Prostate gland (tissue), 2 donors: Measurements from ENCODE around the gene ZNF768. TPM values are rescaled to one million over a fixed set of nuclear protein-coding genes. Genes with fewer than 3 reads are reported as not detected.

Experiments
- DNase-seq: peaks from one replicate; pipeline ENCODE4 v3.0.0-alpha.2; 2019; ENCODE audit warnings: low spot score
- H3K27ac ChIP-seq, 2 donors: fragments of 200-600 bp; sonication (generic); 2 replicates each; pipeline ENCODE4 v1.5.1; 2017 to 2019
- H3K27me3 ChIP-seq: fragments of 200-600 bp; sonication (generic); replicated peaks from 2 replicates; pipeline ENCODE4 v1.5.1; 2019; ENCODE audit not compliant: insufficient read depth
- H3K36me3 ChIP-seq, 2 donors: fragments of 200-600 bp; sonication (generic); 1 replicate in 1 of 2; 2 replicates in 1 of 2; pipeline versions ENCODE4 v1.5.1 to v1.8.1; 2017 to 2019
- H3K4me1 ChIP-seq: fragments of 200-600 bp; sonication (generic); replicated peaks from 2 replicates; pipeline ENCODE4 v1.5.1; 2019
- H3K4me3 ChIP-seq, 2 donors: fragments of 200-600 bp; sonication (generic); 2 replicates each; pipeline ENCODE4 v1.5.1; 2017 to 2019
- H3K9me3 ChIP-seq: fragments of 200-600 bp; sonication (generic); 2 replicates; pipeline ENCODE4 v1.5.1; 2017
- CTCF ChIP-seq, 4 experiments: fragments of 200-600 bp in 2 of 4; fragments of 450-650 bp in 2 of 4; sonication (generic) in 2 of 4; IDR thresholded peaks; 1 replicate in 3 of 4; 2 replicates in 1 of 4; pipeline ENCODE4 v1.5.1; 2016 to 2019; ENCODE audit warnings: antibody characterized with exemption in 4 of 4, mild to moderate bottlenecking in 2 of 4, moderate library complexity in 2 of 4
- POLR2A ChIP-seq: fragments of 450-650 bp; IDR thresholded peaks from one replicate; pipeline ENCODE4 v1.6.1; 2016; ENCODE audit warnings: antibody characterized with exemption, mild to moderate bottlenecking
- POLR2AphosphoS5 ChIP-seq: sonication (generic); formaldehyde crosslinking; IDR thresholded peaks from one replicate; pipeline ENCODE4 v1.6.1; 2017; ENCODE audit warnings: antibody characterized with exemption
- WGBS: methylation state at CpG from one replicate; pipeline ENCODE4 v1.1.5; 2018; 5-methylcytosine and 5-hydroxymethylcytosine counted together
- intact Hi-C: fragments of 100-400 bp; cut with DNase I; formaldehyde crosslinking; loops from one replicate; pipeline ENCODE4 v1.14.2; 2022
- total RNA-seq, 2 donors: library from RNA; depleted of rRNA; stranded (reverse); fragments of >200 nt; gene quantifications; one replicate each; pipeline ENCODE4 v1.1.0, GENCODE V29; 2016

The ZNF768 gene
- total RNA-seq, 2 donors from 2014 or later = 46.5 to 61.1 TPM

DNA sequence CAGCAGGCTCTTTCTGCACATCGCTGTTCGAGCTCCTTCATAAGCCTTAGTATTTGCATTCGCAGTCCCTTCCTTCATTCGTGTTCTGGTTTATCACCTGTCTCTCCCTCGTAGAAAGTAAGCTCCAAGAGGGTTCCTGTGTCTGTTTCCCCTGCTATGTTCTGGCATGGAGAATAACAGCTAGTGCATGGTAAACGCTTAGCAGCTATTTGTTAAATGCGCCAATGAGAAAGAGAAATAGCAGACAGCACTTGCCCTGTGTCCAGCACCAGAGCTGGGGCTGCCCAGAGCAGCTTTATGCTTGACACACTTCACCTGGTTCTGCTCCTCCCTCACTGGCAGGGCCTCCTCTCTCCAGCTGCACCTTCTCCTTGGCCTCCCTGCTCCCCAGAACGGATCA lies 39.6 kb upstream of the ZNF768 start:
- Histone ChIP-seq H3K4me3 (no peak overlapping the region), H3K4me1 (no peaks in the 10 kb centered on the region), H3K36me3 (no peaks in the 10 kb centered on the region), H3K9me3 (no peaks in the 10 kb centered on the region), H3K27me3 (no peaks in the 10 kb centered on the region), H3K27ac (no peak overlapping the region)
- no peak for DNase-seq
- TF ChIP-seq POLR2A (no peak), POLR2AphosphoS5 (no peak), CTCF (IDR thresholded peaks at IDR 0.05) (no peak)
- 55% methylated on average over 8 of the region's 8 CpGs for WGBS
- intact Hi-C loops = no loop called here

GRCh38 chr16:30565526-30565925 lies 39.2 kb upstream of the ZNF768 start:
- WGBS = 69% methylated on average over 7 of the region's 7 CpGs
- no peaks in the 10 kb centered on the region for H3K9me3 ChIP-seq
- no peaks in the 10 kb centered on the region for H3K36me3 ChIP-seq
- TF ChIP-seq POLR2A (no peak), CTCF (IDR thresholded peaks at IDR 0.05) (no peak), POLR2AphosphoS5 (no peak)
- H3K27me3 ChIP-seq = no peaks in the 10 kb centered on the region
- no peak overlapping the region for H3K4me3 ChIP-seq
- no peak overlapping the region for H3K27ac ChIP-seq
- H3K4me1 ChIP-seq = no peaks in the 10 kb centered on the region
- no peak for DNase-seq
- intact Hi-C loops = no loop called here

GRCh38 chr16:30562021-30562420 lies 35.7 kb upstream of the ZNF768 start:
- no peaks in the 10 kb centered on the region for H3K27me3 ChIP-seq
- H3K9me3 ChIP-seq = no peaks in the 10 kb centered on the region
- no peak overlapping the region for H3K27ac ChIP-seq
- no peaks in the 10 kb centered on the region for H3K36me3 ChIP-seq
- H3K4me1 ChIP-seq = no peaks in the 10 kb centered on the region
- H3K4me3 ChIP-seq = no peak overlapping the region
- no peak for TF ChIP-seq POLR2A
- no peak for TF ChIP-seq CTCF (IDR thresholded peaks at IDR 0.05)
- TF ChIP-seq POLR2AphosphoS5 = no peak
- intact Hi-C loops = no loop called here
- WGBS = 93% methylated on average over 14 of the region's 14 CpGs
- no peak for DNase-seq

DNA sequence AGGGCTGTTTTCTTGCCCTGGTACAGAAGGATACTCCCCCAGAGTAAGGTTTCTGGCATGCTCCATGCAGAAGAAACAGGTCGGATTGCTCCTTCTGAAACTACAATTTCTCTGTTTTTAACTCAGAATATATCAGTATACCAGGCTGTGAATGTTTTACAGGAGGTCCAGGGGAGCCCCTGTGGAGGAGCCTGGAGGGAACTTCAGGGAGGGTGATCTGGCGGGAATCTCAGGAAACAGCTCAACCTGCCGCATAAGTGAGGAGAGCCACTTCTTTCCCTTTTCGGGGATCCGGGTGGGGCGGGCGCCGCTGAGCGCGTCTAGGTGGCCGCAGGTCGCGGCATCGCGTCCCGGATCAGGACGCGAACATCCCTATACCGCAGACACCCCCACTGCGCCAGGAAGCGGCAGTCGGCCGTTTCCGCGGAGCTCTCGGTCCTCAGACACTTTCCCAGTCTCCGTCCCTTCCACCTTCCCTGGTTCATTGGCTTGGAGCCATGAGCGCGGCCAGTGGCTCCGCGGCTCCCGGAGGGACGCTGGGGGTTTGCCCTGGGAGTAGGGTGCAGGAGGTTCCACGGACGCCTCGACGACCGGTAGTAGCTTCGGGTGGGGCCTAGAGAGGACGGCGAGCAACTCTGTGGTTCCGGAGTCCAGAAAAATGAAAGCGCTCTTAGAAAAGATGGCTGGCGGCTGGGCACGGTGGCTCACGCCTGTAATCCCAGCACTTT lies 34.9 kb upstream of the ZNF768 start:
- TF ChIP-seq CTCF (IDR thresholded peaks at IDR 0.05) (no peak), POLR2AphosphoS5 (no peak), POLR2A (no peak)
- no peaks in the 10 kb centered on the region for H3K9me3 ChIP-seq
- no peaks in the 10 kb centered on the region for H3K4me1 ChIP-seq
- intact Hi-C loops = no loop called here
- WGBS = 21% methylated on average over 46 of the region's 46 CpGs
- H3K36me3 ChIP-seq = no peaks in the 10 kb centered on the region
- peak overlapping the region in 1 of 2 donors; percentile 6 for H3K27ac ChIP-seq
- peak overlapping the region; percentile 14 to 33 for H3K4me3 ChIP-seq
- no peak for DNase-seq
- no peaks in the 10 kb centered on the region for H3K27me3 ChIP-seq

DNA sequence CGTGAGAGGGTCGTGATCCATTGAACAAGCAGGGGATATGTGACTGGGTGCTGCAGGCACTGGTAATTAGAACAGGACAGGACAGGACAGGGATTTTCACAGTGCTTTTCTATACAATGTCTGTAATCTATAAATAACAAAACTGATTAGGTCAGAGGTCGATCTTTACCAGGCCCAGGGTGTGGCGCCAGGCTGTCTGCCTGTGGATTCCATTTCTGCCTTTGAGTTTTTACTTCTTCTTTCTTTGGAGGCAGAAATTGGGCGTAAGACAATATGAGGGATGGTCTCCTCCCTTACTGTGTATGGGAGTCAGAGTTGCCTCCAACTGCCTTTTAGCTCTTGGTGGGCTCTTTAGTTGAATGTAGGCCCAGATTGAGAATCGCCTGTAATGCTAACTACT lies 33.3 kb upstream of the ZNF768 start:
- intact Hi-C loops = loop anchor here (2.0 kb wide), 1 partner anchor 25 kb away; the partner anchor contains the start of gene ZNF747
- no peaks in the 10 kb centered on the region for H3K27me3 ChIP-seq
- no peak overlapping the region for H3K4me3 ChIP-seq
- no peaks in the 10 kb centered on the region for H3K9me3 ChIP-seq
- DNase-seq = no peak
- no peaks in the 10 kb centered on the region for H3K4me1 ChIP-seq
- H3K27ac ChIP-seq = no peak overlapping the region
- TF ChIP-seq POLR2AphosphoS5 = no peak
- no peak for TF ChIP-seq POLR2A
- no peak for TF ChIP-seq CTCF (IDR thresholded peaks at IDR 0.05)
- WGBS = 92% methylated on average over 6 of the region's 6 CpGs
- peaks cover 0 to 9% of the 10 kb centered on the region in 2 donors for H3K36me3 ChIP-seq
